GM20000 (cell line): ENCODE measurements around the gene VPS13A.

ENCODE experiments used
- DNase-seq: peaks from one replicate; pipeline ENCODE4 v3.0.0; 2012; ENCODE audit warnings: low spot score
- TF ChIP-seq, protein P1 (sequence below): IDR thresholded peaks from 2 replicates; pipeline ENCODE4 v1.5.1; 2012; ENCODE audit warnings: mild to moderate bottlenecking, control low read depth; ENCODE audit errors: extremely low read depth, missing control alignments

VPS13A gene

DNA sequence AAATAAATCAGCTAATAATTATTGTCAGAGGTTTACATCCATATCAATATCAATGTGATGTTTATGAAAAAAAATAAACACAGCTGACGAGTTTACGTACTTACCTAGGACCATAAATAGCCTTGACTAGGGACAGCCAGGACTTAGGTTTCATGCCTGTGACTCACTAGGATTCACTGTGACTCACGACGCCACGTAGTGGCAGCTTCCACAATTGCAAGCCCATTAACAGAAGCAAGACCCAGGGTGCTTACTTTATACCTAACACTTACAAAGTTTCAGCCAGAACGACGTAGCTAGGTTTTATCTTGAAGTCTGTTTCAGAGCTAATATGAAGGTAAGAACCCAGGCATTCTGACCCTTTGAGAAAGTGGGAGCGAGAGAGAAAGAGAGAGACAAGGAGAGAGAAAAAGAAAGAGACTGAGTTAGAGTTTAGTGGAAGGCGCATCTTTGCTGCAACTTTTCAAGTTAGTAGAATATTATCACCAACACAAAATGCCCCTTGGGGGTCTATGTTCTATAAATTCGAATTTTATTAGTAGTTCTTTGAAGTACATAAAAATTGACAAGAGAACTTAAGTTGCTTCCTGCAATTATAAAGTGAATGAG is 279.6 kb downstream of the VPS13A start:
- DNase-seq = peak; percentile 80
- TF ChIP-seq, protein P1, sequence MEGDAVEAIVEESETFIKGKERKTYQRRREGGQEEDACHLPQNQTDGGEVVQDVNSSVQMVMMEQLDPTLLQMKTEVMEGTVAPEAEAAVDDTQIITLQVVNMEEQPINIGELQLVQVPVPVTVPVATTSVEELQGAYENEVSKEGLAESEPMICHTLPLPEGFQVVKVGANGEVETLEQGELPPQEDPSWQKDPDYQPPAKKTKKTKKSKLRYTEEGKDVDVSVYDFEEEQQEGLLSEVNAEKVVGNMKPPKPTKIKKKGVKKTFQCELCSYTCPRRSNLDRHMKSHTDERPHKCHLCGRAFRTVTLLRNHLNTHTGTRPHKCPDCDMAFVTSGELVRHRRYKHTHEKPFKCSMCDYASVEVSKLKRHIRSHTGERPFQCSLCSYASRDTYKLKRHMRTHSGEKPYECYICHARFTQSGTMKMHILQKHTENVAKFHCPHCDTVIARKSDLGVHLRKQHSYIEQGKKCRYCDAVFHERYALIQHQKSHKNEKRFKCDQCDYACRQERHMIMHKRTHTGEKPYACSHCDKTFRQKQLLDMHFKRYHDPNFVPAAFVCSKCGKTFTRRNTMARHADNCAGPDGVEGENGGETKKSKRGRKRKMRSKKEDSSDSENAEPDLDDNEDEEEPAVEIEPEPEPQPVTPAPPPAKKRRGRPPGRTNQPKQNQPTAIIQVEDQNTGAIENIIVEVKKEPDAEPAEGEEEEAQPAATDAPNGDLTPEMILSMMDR = peak; percentile 87

DNA sequence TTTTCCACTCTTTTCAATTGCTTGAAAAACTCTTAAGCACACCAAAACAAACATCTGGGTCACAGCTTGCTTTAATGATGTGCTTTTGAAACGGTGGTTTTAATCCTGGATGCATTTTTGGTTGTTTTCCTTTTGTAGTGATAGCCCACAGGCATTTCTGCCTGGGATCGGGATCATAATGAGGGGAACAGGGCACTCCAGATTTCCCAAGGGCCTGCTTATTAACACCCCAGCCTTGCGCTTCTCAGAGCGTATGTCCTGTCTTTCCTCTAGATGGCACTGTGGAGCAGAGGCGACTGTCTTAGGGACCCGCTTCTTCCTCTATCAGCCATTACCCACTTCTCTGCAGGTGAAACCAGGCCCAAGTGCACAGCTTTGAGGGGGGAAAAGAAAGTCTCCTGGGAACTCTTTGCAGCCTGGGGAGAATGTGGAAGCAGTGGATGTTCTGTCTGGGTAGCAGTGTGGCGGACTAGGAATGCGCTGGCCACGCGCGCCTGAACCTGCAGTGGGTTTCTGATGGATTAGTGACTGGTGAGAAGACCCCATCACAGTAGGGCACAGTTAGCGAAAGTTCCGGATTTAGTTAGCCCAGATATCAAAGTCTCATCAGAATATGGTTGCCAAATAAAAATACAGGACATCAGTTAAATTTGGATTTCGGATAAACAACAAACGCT is 280.7 kb downstream of the VPS13A start:
- TF ChIP-seq, protein P1 = peak; percentile 86
- DNase-seq = peak; percentile 72

DNA sequence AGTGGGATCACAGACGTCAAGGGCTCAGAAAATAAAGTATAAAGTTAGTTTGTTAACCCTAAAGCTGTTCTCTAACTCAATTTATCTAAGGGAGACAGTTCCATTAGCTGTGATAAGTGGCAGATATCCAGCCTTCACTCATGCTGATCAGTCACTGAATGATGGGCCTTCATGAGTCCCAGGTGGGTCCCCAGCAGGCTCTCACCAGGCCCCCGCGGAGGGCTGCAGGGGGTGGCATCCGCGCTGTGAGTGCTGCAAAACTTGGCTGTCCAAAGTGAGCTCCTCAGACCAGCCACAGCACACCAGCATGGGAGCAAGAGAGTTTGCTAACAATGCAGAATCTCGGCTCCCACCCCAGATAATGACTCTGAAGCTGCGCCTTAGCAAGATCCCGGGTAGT is 283.6 kb downstream of the VPS13A start:
- no peak for DNase-seq
- TF ChIP-seq, protein P1 = no peak

DNA sequence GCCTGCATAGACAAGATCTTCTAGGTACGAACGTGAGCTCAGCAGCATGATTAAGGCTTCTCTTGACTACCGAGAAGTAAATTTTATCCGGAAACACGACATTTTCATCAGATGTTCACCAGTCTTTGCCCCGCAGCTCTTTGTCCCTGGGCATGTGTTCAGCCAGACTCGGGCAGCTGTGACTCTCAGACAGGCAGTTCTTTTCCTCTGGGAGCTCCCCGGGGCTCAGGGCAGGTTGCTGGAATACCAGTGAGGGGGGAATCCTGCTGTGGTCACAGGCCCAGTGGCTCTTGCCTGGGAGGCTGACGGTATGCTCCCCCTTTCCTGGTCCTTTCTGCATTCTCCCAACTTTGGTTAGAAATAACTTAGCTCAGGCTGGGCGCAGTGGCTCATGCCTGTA is 284.7 kb downstream of the VPS13A start:
- TF ChIP-seq, protein P1 = no peak
- no peak for DNase-seq

DNA sequence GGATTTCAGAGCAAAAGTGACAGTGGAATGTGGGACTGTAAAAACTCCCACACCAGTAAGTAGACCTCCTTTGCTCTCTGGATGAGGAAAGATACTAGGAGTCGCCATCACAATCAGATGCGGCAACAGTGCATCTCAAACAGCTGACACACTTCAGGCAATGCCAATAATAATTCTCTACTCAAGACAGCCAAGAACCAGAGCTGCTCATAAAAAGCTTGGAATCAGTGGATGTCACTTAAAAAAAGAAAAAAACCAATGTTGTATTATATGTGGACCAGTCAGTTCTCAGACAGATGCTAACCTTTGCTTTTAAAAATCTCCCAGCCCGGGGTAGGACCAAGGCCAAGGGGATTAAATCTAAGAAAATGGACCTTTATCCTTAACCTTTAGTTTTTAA is 285.8 kb downstream of the VPS13A start:
- no peak for DNase-seq
- TF ChIP-seq, protein P1 = no peak

DNA sequence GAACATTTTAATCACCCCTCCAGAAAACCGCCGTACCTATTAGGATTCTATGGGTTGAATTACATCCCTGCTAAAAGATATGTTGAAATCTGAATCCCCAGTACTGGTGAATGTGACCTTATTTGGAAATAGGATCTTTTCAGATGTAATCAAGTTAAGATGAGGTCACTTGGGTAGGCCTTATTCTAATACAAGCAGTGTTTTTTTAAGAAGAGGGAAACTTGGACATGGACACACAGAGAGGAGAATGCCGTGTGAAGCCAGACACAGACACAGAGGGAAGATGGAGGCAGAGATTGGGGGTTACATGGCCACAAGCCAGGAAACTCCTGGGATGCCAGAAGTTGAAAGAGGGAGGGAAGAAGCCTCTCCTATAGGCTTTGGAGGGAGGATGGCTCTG is 287.3 kb downstream of the VPS13A start:
- DNase-seq = no peak
- TF ChIP-seq, protein P1 = no peak

DNA sequence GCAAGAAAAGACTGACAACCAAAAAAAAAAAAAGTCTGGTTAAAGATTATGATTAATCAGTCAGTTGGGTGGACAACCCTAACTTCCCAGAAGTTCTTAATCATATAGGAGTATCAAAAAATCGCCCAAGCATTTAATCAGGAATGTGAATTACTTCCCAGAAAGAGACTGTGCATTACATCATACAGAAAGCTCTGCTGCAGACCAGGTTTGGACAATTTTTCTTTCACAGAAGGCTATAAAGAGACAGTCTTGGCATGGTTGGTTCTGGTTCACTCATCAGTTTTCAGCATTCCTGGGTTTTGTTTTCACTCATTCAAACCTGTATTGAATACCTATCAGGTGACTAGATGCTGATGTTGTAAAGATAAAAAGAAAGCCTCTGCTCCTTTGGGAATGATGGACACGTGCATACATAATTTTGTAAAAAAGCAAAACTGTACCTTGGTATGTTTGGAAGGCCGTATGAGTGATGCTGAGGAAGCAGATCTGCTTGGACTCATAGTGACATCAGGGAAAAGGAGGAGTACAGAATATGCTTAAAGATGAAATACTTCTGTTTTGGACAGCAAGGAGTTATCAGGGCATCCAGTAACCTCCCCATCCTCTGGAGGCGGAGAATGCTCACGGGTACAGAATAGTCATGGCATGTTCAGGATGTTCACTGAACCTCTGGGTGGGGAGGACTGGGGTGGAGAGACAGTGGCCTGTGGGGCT is 292.3 kb downstream of the VPS13A start:
- TF ChIP-seq, protein P1 = no peak
- no peak for DNase-seq
